GM21786 (cell line): ENCODE results near the gene APC.

ENCODE experiments used
- ATAC-seq: cut with Tn5 transposase; IDR thresholded peaks from one replicate; pipeline ENCODE4 v1.9.1; 2021; ENCODE audit not compliant: unreplicated experiment

The APC gene

GRCh38 chr5:112892776-112893175 is 155.1 kb downstream of the APC start:
- ATAC-seq, result no peak

- ATAC-seq, result no peak
These were observed 158.0 kb downstream of the APC start for GRCh38 chr5:112895682-112896081.
